Stimulated activated naive CD8-positive, alpha-beta T cell treated with anti-CD3 and anti-CD28 coated beads, Interleukin-15, Interleukin-2, amounts not matched to agents 100 ng/mL and 50 ng/mL, for 24 hours (primary cell): Measurements from ENCODE around the gene OR52E6.

ENCODE experiments used
- H3K27ac Mint-ChIP-seq: one replicate; pipeline ENCODE4 v1.8.0; 2021; ENCODE audit warnings: mild to moderate bottlenecking, mixed read lengths
- H3K27me3 Mint-ChIP-seq: one replicate; pipeline ENCODE4 v1.8.0; 2021; ENCODE audit warnings: mixed read lengths
- H3K36me3 Mint-ChIP-seq: one replicate; pipeline ENCODE4 v1.8.0; 2021; ENCODE audit warnings: low read depth, mixed read lengths
- H3K4me1 Mint-ChIP-seq: one replicate; pipeline ENCODE4 v1.8.0; 2021; ENCODE audit warnings: low read depth, mixed read lengths
- H3K4me3 Mint-ChIP-seq: one replicate; pipeline ENCODE4 v1.8.0; 2021; ENCODE audit warnings: mild to moderate bottlenecking, mixed read lengths
- H3K9me3 Mint-ChIP-seq: one replicate; pipeline ENCODE4 v1.8.0; 2021; ENCODE audit warnings: mixed read lengths

The OR52E6 gene

GRCh38 chr11:5841797-5842196, at the start of gene OR52E6:
OR52E6 (minus strand) TSS chr11:5841897; CDS start chr11:5841897, 0 bp downstream.
- Mint-ChIP-seq H3K9me3 (no peaks in the 10 kb centered on the region), H3K4me3 (no peak within 1 kb of the TSS), H3K4me1 (no peaks in the 10 kb centered on the region), H3K36me3 (no peaks in the 10 kb centered on the region), H3K27ac (no peak within 1 kb of the TSS), H3K27me3 (peaks cover 30% of the 10 kb centered on the region)

- no peaks in the 10 kb centered on the region for H3K36me3 Mint-ChIP-seq
- H3K9me3 Mint-ChIP-seq: no peaks in the 10 kb centered on the region
- no peaks in the 10 kb centered on the region for H3K4me1 Mint-ChIP-seq
- no peak overlapping the region for H3K4me3 Mint-ChIP-seq
- H3K27me3 Mint-ChIP-seq: peaks cover 9% of the 10 kb centered on the region
- H3K27ac Mint-ChIP-seq: no peak overlapping the region
Measured at GRCh38 chr11:5891216-5891800, 49.6 kb upstream of the OR52E6 start.

- Mint-ChIP-seq H3K4me1 (no peaks in the 10 kb centered on the region), H3K36me3 (no peaks in the 10 kb centered on the region), H3K9me3 (no peaks in the 10 kb centered on the region), H3K27ac (no peak overlapping the region), H3K27me3 (no peaks in the 10 kb centered on the region), H3K4me3 (no peak overlapping the region)
Measured at GRCh38 chr11:5887661-5888060, 46.0 kb upstream of the OR52E6 start.

- Mint-ChIP-seq H3K27ac (no peak overlapping the region), H3K4me3 (no peak overlapping the region), H3K9me3 (no peaks in the 10 kb centered on the region), H3K27me3 (no peaks in the 10 kb centered on the region), H3K36me3 (no peaks in the 10 kb centered on the region), H3K4me1 (no peaks in the 10 kb centered on the region)
Measured at GRCh38 chr11:5887172-5887571, 45.5 kb upstream of the OR52E6 start.

GRCh38 chr11:5881756-5882155, 40.1 kb upstream of the OR52E6 start:
- H3K9me3 Mint-ChIP-seq: no peaks in the 10 kb centered on the region
- H3K4me1 Mint-ChIP-seq: no peaks in the 10 kb centered on the region
- H3K4me3 Mint-ChIP-seq: no peak overlapping the region
- no peak overlapping the region for H3K27ac Mint-ChIP-seq
- peaks cover 5% of the 10 kb centered on the region for H3K27me3 Mint-ChIP-seq
- H3K36me3 Mint-ChIP-seq: no peaks in the 10 kb centered on the region

- Mint-ChIP-seq H3K4me1 (no peaks in the 10 kb centered on the region), H3K36me3 (no peaks in the 10 kb centered on the region), H3K27ac (no peak within 1 kb of the TSS), H3K27me3 (peaks cover 5% of the 10 kb centered on the region), H3K9me3 (no peaks in the 10 kb centered on the region), H3K4me3 (no peak within 1 kb of the TSS)
Measured at GRCh38 chr11:5880329-5880728, 38.6 kb upstream of the OR52E6 start, which contains the start of gene OR52E4. OR52E4 (plus strand) TSS chr11:5880629; CDS start chr11:5884293, 3,664 bp downstream.

- H3K4me3 Mint-ChIP-seq: no peak overlapping the region
Measured at GRCh38 chr11:5878564-5878963, 36.9 kb upstream of the OR52E6 start.

GRCh38 chr11:5865826-5866225, 24.1 kb upstream of the OR52E6 start:
- H3K27ac Mint-ChIP-seq: no peak overlapping the region

More at GRCh38 chr11:5878564-5878963, 36.9 kb upstream of the OR52E6 start:
- Mint-ChIP-seq H3K4me1 (no peaks in the 10 kb centered on the region), H3K36me3 (no peaks in the 10 kb centered on the region), H3K9me3 (no peaks in the 10 kb centered on the region), H3K27me3 (peaks cover 5% of the 10 kb centered on the region), H3K27ac (no peak overlapping the region)

GRCh38 chr11:5857590-5857989, 15.9 kb upstream of the OR52E6 start, which contains the start of gene OR52E8:
OR52E8 (minus strand) TSS chr11:5857690; CDS start chr11:5857690, 0 bp downstream.
- no peaks in the 10 kb centered on the region for H3K4me1 Mint-ChIP-seq
- H3K27me3 Mint-ChIP-seq: peaks cover 27% of the 10 kb centered on the region
- H3K4me3 Mint-ChIP-seq: no peak within 1 kb of the TSS

More at GRCh38 chr11:5865826-5866225, 24.1 kb upstream of the OR52E6 start:
- peaks cover 18% of the 10 kb centered on the region for H3K27me3 Mint-ChIP-seq
- H3K4me3 Mint-ChIP-seq: no peak overlapping the region
- no peaks in the 10 kb centered on the region for H3K36me3 Mint-ChIP-seq
- H3K4me1 Mint-ChIP-seq: no peaks in the 10 kb centered on the region
- H3K9me3 Mint-ChIP-seq: no peaks in the 10 kb centered on the region

GRCh38 chr11:5851002-5851401, 9.3 kb upstream of the OR52E6 start:
- Mint-ChIP-seq H3K27me3 (peaks cover 26% of the 10 kb centered on the region), H3K4me1 (no peaks in the 10 kb centered on the region), H3K4me3 (no peak overlapping the region), H3K27ac (no peak overlapping the region), H3K9me3 (peaks cover 4% of the 10 kb centered on the region), H3K36me3 (no peaks in the 10 kb centered on the region)

More at GRCh38 chr11:5857590-5857989, 15.9 kb upstream of the OR52E6 start, which contains the start of gene OR52E8:
- H3K36me3 Mint-ChIP-seq: no peaks in the 10 kb centered on the region
- peaks cover 4% of the 10 kb centered on the region for H3K9me3 Mint-ChIP-seq
- H3K27ac Mint-ChIP-seq: no peak within 1 kb of the TSS

GRCh38 chr11:5847711-5848110, 6.0 kb upstream of the OR52E6 start:
- Mint-ChIP-seq H3K36me3 (no peaks in the 10 kb centered on the region), H3K9me3 (no peaks in the 10 kb centered on the region), H3K27me3 (peaks cover 7% of the 10 kb centered on the region), H3K27ac (no peak overlapping the region), H3K4me1 (no peaks in the 10 kb centered on the region), H3K4me3 (no peak overlapping the region)

- Mint-ChIP-seq H3K27me3 (peaks cover 4% of the 10 kb centered on the region), H3K4me3 (no peak overlapping the region), H3K9me3 (no peaks in the 10 kb centered on the region), H3K4me1 (no peaks in the 10 kb centered on the region), H3K36me3 (no peaks in the 10 kb centered on the region), H3K27ac (no peak overlapping the region)
Measured at GRCh38 chr11:5846701-5847100, 5.0 kb upstream of the OR52E6 start.

- Mint-ChIP-seq H3K27me3 (peaks cover 28% of the 10 kb centered on the region), H3K27ac (no peak overlapping the region), H3K9me3 (no peaks in the 10 kb centered on the region), H3K4me3 (no peak overlapping the region), H3K36me3 (no peaks in the 10 kb centered on the region), H3K4me1 (no peaks in the 10 kb centered on the region)
Measured at GRCh38 chr11:5837695-5838094, 4.0 kb downstream of the OR52E6 start.

GRCh38 chr11:5833446-5833845, 8.3 kb downstream of the OR52E6 start:
- Mint-ChIP-seq H3K4me1 (no peaks in the 10 kb centered on the region), H3K9me3 (no peaks in the 10 kb centered on the region), H3K27me3 (peaks cover 20% of the 10 kb centered on the region), H3K4me3 (no peak overlapping the region), H3K27ac (no peak overlapping the region), H3K36me3 (no peaks in the 10 kb centered on the region)

- no peaks in the 10 kb centered on the region for H3K4me1 Mint-ChIP-seq
- no peak overlapping the region for H3K4me3 Mint-ChIP-seq
- no peaks in the 10 kb centered on the region for H3K9me3 Mint-ChIP-seq
- H3K36me3 Mint-ChIP-seq: no peaks in the 10 kb centered on the region
- no peak overlapping the region for H3K27ac Mint-ChIP-seq
- peaks cover 9% of the 10 kb centered on the region for H3K27me3 Mint-ChIP-seq
Measured at GRCh38 chr11:5831196-5831829, 10.4 kb downstream of the OR52E6 start.
